HepG2 (cell line): ENCODE results near the gene GPR107. TPM values are rescaled to one million over a fixed set of nuclear protein-coding genes. Genes with fewer than 3 reads are reported as not detected.

ENCODE experiments used
- AGO1 ChIP-seq: fragments of 200-400 bp; formaldehyde crosslinking; IDR thresholded peaks from 2 replicates; pipeline ENCODE4 v1.6.1; 2017; ENCODE audit warnings: mild to moderate bottlenecking, low read depth, low read length, moderate library complexity; ENCODE audit not compliant: poor library complexity, severe bottlenecking
- CREB1 ChIP-seq, 2 experiments: fragments of 450-650 bp in 1 of 2; IDR thresholded peaks; 2 replicates each; pipeline ENCODE4 v1.6.1; 2016 to 2017; ENCODE audit warnings: control low read depth in 1 of 2, mild to moderate bottlenecking in 1 of 2, missing compliant biosample characterization in 1 of 2, missing genetic modification characterization in 1 of 2
- CSRNP1 ChIP-seq: sonication (generic); formaldehyde crosslinking; IDR thresholded peaks from 2 replicates; pipeline ENCODE4 v1.8.1; 2023; ENCODE audit warnings: mild to moderate bottlenecking, missing genetic modification reagents
- FOXA3 ChIP-seq: IDR thresholded peaks from 2 replicates; pipeline ENCODE4 v1.6.1; 2016; ENCODE audit warnings: missing genetic modification reagents, missing compliant biosample characterization
- HOXA3 ChIP-seq: sonication (generic); formaldehyde crosslinking; IDR thresholded peaks from 2 replicates; pipeline ENCODE4 v1.5.0; 2020; ENCODE audit warnings: missing genetic modification reagents
- JDP2 ChIP-seq: sonication (generic); formaldehyde crosslinking; IDR thresholded peaks from 2 replicates; pipeline ENCODE4 v1.8.1; 2022; ENCODE audit warnings: missing genetic modification reagents, borderline replicate concordance
- NFIB ChIP-seq: sonication (generic); formaldehyde crosslinking; IDR thresholded peaks from 2 replicates; pipeline ENCODE4 v1.9.0; 2021; ENCODE audit warnings: missing genetic modification reagents, mild to moderate bottlenecking, borderline replicate concordance
- NR3C1 ChIP-seq: sonication (generic); formaldehyde crosslinking; IDR thresholded peaks from 2 replicates; pipeline ENCODE4 v1.4.0; 2020; ENCODE audit warnings: missing genetic modification reagents
- RFX1 ChIP-seq: fragments of 450-650 bp; IDR thresholded peaks from 2 replicates; pipeline ENCODE4 v1.6.1; 2017
- SKI ChIP-seq: fragments of 450-650 bp; IDR thresholded peaks from one replicate; pipeline ENCODE4 v1.6.1; 2018; ENCODE audit warnings: mild to moderate bottlenecking; ENCODE audit not compliant: partially characterized antibody
- SMC3 ChIP-seq: IDR thresholded peaks from 2 replicates; pipeline ENCODE4 v1.6.1; 2011; ENCODE audit warnings: low read length, improper control_type of control experiment
- TBP ChIP-seq: sonication (generic); formaldehyde crosslinking; IDR thresholded peaks from 2 replicates; pipeline ENCODE4 v1.5.0; 2020; ENCODE audit warnings: missing genetic modification reagents
- ZFP36 ChIP-seq: fragments of 150-350 bp; IDR thresholded peaks from 2 replicates; pipeline ENCODE4 v1.6.1; 2018; ENCODE audit warnings: borderline replicate concordance, low read length, low read depth; ENCODE audit not compliant: partially characterized antibody
- ZNF143 ChIP-seq: sonication (generic); formaldehyde crosslinking; IDR thresholded peaks from 2 replicates; pipeline ENCODE4 v1.4.0; 2020; ENCODE audit warnings: missing genetic modification reagents
- ZNF281 ChIP-seq: sonication (generic); formaldehyde crosslinking; IDR thresholded peaks from 2 replicates; pipeline ENCODE4 v1.4.0; 2020; ENCODE audit warnings: missing genetic modification reagents, borderline replicate concordance
- ZNF382 ChIP-seq: sonication (generic); formaldehyde crosslinking; IDR thresholded peaks from 2 replicates; pipeline ENCODE4 v1.5.0; 2020; ENCODE audit warnings: missing genetic modification reagents, mild to moderate bottlenecking, borderline replicate concordance
- ZNF530 ChIP-seq: sonication (generic); formaldehyde crosslinking; IDR thresholded peaks from 2 replicates; pipeline ENCODE4 v1.5.0; 2020; ENCODE audit warnings: low read depth, mild to moderate bottlenecking, missing genetic modification reagents
- ZNF558 ChIP-seq: sonication (generic); formaldehyde crosslinking; IDR thresholded peaks from 2 replicates; pipeline ENCODE4 v1.9.0; 2022; ENCODE audit warnings: mild to moderate bottlenecking, missing genetic modification reagents, borderline replicate concordance
- ZNF615 ChIP-seq: sonication (generic); formaldehyde crosslinking; IDR thresholded peaks from 2 replicates; pipeline ENCODE4 v1.5.0; 2020; ENCODE audit warnings: mild to moderate bottlenecking, missing genetic modification reagents, borderline replicate concordance
- polyA plus RNA-seq, 8 experiments: library from polyadenylated mRNA; depleted of rRNA in 3 of 8; stranded (reverse) in 7 of 8; unstranded in 1 of 8; fragments of >200 nt; fragmentation: Illumina TruSeq in 4 of 8; extraction: Trizol in 4 of 8; gene quantifications; 2 replicates each; pipeline versions ENCODE4 v1.2.1 to v1.2.3, GENCODE V29; 2011 to 2016; ENCODE audit warnings: low read depth in 4 of 8, missing spikeins in 1 of 8, mixed read lengths in 1 of 8; ENCODE audit not compliant: insufficient read depth in 1 of 8
- total RNA-seq, 5 experiments: library from RNA; depleted of rRNA; stranded (reverse); fragments of >200 nt; fragmentation: Illumina TruSeq; extraction: Trizol; gene quantifications; 2 replicates each; pipeline ENCODE4 v1.2.3, GENCODE V29; 2016; ENCODE audit warnings: low read depth in 1 of 5
- TF ChIP-seq, protein P1 (sequence below): sonication (generic); formaldehyde crosslinking; IDR thresholded peaks from 2 replicates; pipeline ENCODE4 v1.8.0; 2022; ENCODE audit warnings: mild to moderate bottlenecking, missing genetic modification reagents; ENCODE audit not compliant: insufficient replicate concordance
- TF ChIP-seq, protein P2 (sequence below): sonication (generic); formaldehyde crosslinking; IDR thresholded peaks from 2 replicates; pipeline ENCODE4 v1.5.0; 2020; ENCODE audit warnings: mild to moderate bottlenecking, missing genetic modification reagents, moderate library complexity

GPR107 gene
- total and polyA plus RNA-seq, 2 of the 13 experiments (the other 11 are each of a cell fraction or from before 2014, with no cell fraction given) = 22.5 to 24.4 TPM

DNA sequence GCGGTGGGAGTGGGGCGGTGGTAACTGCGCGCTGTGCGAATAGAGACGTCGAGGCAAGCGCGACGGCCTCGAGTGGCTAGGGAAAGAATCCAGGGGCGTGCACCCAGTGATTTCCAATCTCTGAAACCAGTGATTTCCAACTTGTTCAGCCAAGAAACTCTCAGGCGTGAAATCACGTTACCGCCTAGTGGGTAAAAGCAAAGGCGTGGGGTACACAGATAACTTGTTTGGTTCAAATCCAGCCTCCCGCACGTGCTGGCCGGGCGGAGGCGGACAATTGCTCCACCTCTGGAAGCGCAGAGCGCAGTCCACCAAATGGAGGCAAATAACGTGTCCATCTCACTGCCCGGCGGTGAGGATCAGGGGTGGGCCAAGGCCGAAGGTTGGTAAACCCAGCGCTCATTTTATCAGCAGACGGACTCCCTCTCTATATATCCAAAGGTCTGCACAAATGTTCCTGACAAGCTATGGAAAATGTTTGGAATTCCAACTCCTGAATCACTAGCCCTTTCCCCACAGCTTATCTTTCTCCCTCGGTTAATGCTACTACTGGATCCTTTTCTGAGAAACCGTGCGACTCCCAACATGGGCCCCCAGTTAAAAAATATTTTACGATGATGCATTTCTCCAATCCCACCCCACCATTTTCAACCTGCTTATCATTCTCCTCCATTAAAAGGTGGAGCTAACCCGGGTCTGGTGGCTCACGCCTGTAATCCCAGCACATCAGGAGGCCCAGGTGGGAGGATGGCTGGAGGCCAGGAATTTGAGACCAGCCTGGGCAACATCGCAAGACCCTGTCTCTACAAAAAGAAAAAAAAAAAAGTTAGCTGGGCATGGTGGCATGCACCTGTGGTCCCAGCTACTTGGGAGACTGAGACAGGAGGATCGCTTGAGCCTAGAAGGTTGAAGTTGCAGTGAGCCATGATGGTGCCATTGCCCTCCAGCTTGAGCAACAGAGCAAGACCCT is 9.8 kb upstream of the GPR107 start (continued):
- TF ChIP-seq CSRNP1 = no peak
- TF ChIP-seq FOXA3 (CRISPR knock-in tag) = peak; percentile 39; the same call in 1 of the 2 replicates
- TF ChIP-seq, protein P1, sequence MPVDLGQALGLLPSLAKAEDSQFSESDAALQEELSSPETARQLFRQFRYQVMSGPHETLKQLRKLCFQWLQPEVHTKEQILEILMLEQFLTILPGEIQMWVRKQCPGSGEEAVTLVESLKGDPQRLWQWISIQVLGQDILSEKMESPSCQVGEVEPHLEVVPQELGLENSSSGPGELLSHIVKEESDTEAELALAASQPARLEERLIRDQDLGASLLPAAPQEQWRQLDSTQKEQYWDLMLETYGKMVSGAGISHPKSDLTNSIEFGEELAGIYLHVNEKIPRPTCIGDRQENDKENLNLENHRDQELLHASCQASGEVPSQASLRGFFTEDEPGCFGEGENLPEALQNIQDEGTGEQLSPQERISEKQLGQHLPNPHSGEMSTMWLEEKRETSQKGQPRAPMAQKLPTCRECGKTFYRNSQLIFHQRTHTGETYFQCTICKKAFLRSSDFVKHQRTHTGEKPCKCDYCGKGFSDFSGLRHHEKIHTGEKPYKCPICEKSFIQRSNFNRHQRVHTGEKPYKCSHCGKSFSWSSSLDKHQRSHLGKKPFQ (CRISPR knock-in tag) = no peak
- TF ChIP-seq ZNF382 (CRISPR knock-in tag) = no peak
- no peak for TF ChIP-seq ZNF530 (CRISPR knock-in tag)
- no peak for TF ChIP-seq NR3C1 (CRISPR knock-in tag)
- TF ChIP-seq NFIB (CRISPR knock-in tag) = no peak
- TF ChIP-seq JDP2 = no peak
- TF ChIP-seq ZNF615 (CRISPR knock-in tag) = no peak
- no peak for TF ChIP-seq SMC3
- TF ChIP-seq SKI = no peak
- no peak for TF ChIP-seq AGO1
- no peak for TF ChIP-seq RFX1
- TF ChIP-seq, protein P2, sequence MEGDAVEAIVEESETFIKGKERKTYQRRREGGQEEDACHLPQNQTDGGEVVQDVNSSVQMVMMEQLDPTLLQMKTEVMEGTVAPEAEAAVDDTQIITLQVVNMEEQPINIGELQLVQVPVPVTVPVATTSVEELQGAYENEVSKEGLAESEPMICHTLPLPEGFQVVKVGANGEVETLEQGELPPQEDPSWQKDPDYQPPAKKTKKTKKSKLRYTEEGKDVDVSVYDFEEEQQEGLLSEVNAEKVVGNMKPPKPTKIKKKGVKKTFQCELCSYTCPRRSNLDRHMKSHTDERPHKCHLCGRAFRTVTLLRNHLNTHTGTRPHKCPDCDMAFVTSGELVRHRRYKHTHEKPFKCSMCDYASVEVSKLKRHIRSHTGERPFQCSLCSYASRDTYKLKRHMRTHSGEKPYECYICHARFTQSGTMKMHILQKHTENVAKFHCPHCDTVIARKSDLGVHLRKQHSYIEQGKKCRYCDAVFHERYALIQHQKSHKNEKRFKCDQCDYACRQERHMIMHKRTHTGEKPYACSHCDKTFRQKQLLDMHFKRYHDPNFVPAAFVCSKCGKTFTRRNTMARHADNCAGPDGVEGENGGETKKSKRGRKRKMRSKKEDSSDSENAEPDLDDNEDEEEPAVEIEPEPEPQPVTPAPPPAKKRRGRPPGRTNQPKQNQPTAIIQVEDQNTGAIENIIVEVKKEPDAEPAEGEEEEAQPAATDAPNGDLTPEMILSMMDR (CRISPR knock-in tag) = peak; percentile 46
- no peak for TF ChIP-seq TBP (CRISPR knock-in tag)
- peak; percentile 65; the same call in 1 of the 2 replicates for TF ChIP-seq ZNF558 (CRISPR knock-in tag)
- peak; percentile 63 for TF ChIP-seq HOXA3
- TF ChIP-seq ZFP36 = no peak
- TF ChIP-seq ZNF143 (CRISPR knock-in tag) = no peak
- TF ChIP-seq CREB1 (IDR thresholded peaks at IDR 0.05) = no peak
- TF ChIP-seq CREB1 (CRISPR knock-in tag; IDR thresholded peaks at IDR 0.05) = no peak
- TF ChIP-seq ZNF281 (CRISPR knock-in tag) = no peak
